Mesenchymal stem cell (in vitro differentiated cells and primary cell): ENCODE data around the gene NUAK1.
A peak's percentile ranks its signal among the peaks of the same experiment; 100 is the strongest.

Experiments used
- DNase-seq: peaks from one replicate; pipeline ENCODE4 v3.0.0-alpha.2; 2013
- H2AFZ ChIP-seq: one replicate; pipeline ENCODE4 v1.6.1; 2013; ENCODE audit warnings: low read depth, mild to moderate bottlenecking, control low read depth, inconsistent platforms, low read length, moderate library complexity
- H2AK5ac ChIP-seq: 2 replicates; pipeline ENCODE4 v1.6.1; 2013; ENCODE audit warnings: low read length, moderate library complexity, mild to moderate bottlenecking, inconsistent platforms; ENCODE audit not compliant: severe bottlenecking
- H2BK120ac ChIP-seq: one replicate; pipeline ENCODE4 v1.6.1; 2013; ENCODE audit warnings: low read depth, mild to moderate bottlenecking, inconsistent platforms, low read length, moderate library complexity
- H2BK12ac ChIP-seq, 2 experiments: one replicate each; pipeline ENCODE4 v1.6.1; 2013; ENCODE audit warnings: inconsistent platforms in 2 of 2, low read length in 2 of 2, mild to moderate bottlenecking in 2 of 2, moderate library complexity in 2 of 2, control low read depth in 1 of 2
- H2BK15ac ChIP-seq: one replicate; pipeline ENCODE4 v1.6.1; 2013; ENCODE audit warnings: mild to moderate bottlenecking, low read depth, inconsistent platforms; ENCODE audit not compliant: poor library complexity, severe bottlenecking
- H2BK5ac ChIP-seq: 2 replicates; pipeline ENCODE4 v1.6.1; 2013; ENCODE audit warnings: low read depth, mild to moderate bottlenecking, low read length, control low read depth, inconsistent platforms; ENCODE audit not compliant: poor library complexity, severe bottlenecking
- H3K14ac ChIP-seq, 2 experiments: one replicate each; pipeline ENCODE4 v1.6.1; 2013; ENCODE audit warnings: inconsistent platforms in 2 of 2, low read length in 2 of 2, control low read depth in 1 of 2, mild to moderate bottlenecking in 1 of 2, moderate library complexity in 1 of 2
- H3K18ac ChIP-seq, 2 experiments: one replicate each; pipeline ENCODE4 v1.6.1; 2013; ENCODE audit warnings: inconsistent platforms in 2 of 2, low read length in 2 of 2, control low read depth in 1 of 2, low read depth in 1 of 2, mild to moderate bottlenecking in 1 of 2
- H3K23ac ChIP-seq, 2 experiments: one replicate each; pipeline ENCODE4 v1.6.1; 2013; ENCODE audit warnings: inconsistent platforms in 2 of 2, low read length in 2 of 2, mild to moderate bottlenecking in 2 of 2, moderate library complexity in 2 of 2, control low read depth in 1 of 2
- H3K27ac ChIP-seq: 2 replicates; pipeline ENCODE4 v1.5.1; 2013; ENCODE audit warnings: mild to moderate bottlenecking, moderate library complexity, low read length, control low read depth, inconsistent platforms; ENCODE audit not compliant: poor library complexity, severe bottlenecking
- H3K27me3 ChIP-seq, 2 experiments: 2 replicates each; pipeline versions ENCODE4 v1.6.1 to v1.7.0; 2013; ENCODE audit warnings: low read length in 2 of 2, mild to moderate bottlenecking in 2 of 2, moderate library complexity in 2 of 2, control low read depth in 1 of 2, inconsistent platforms in 1 of 2; ENCODE audit not compliant: control insufficient read depth in 1 of 2, insufficient read depth in 1 of 2
- H3K36me3 ChIP-seq, 2 experiments: 2 replicates each; pipeline versions ENCODE4 v1.6.1 to v1.7.0; 2013; ENCODE audit warnings: low read length in 2 of 2, control low read depth in 1 of 2, inconsistent platforms in 1 of 2, low read depth in 1 of 2, mild to moderate bottlenecking in 1 of 2; ENCODE audit not compliant: insufficient read depth in 2 of 2, control insufficient read depth in 1 of 2
- H3K4ac ChIP-seq, 2 experiments: one replicate each; pipeline ENCODE4 v1.6.1; 2013; ENCODE audit warnings: inconsistent platforms in 2 of 2, low read length in 2 of 2, mild to moderate bottlenecking in 2 of 2, moderate library complexity in 2 of 2, control low read depth in 1 of 2, low read depth in 1 of 2
- H3K4me1 ChIP-seq: 2 replicates; pipeline ENCODE4 v1.6.1; 2013; ENCODE audit warnings: low read depth, low read length, control low read depth; ENCODE audit not compliant: control insufficient read depth, insufficient read depth
- H3K4me2 ChIP-seq: 2 replicates; pipeline ENCODE4 v1.6.1; 2013; ENCODE audit warnings: low read length, mild to moderate bottlenecking, inconsistent platforms; ENCODE audit not compliant: poor library complexity, severe bottlenecking
- H3K4me3 ChIP-seq, 2 experiments: 2 replicates each; pipeline versions ENCODE4 v1.5.1 to v1.7.0; 2013; ENCODE audit warnings: low read length in 2 of 2, mild to moderate bottlenecking in 2 of 2, control low read depth in 1 of 2, low read depth in 1 of 2; ENCODE audit not compliant: insufficient read depth in 1 of 2
- H3K79me1 ChIP-seq: replicated peaks from 2 replicates; pipeline ENCODE4 v1.6.1; 2013; ENCODE audit warnings: mild to moderate bottlenecking, control low read depth, low read length, inconsistent platforms; ENCODE audit not compliant: poor library complexity, severe bottlenecking
- H3K9ac ChIP-seq: 2 replicates; pipeline ENCODE4 v1.7.0; 2013; ENCODE audit warnings: mild to moderate bottlenecking, low read length, moderate library complexity
- H3K9me3 ChIP-seq: 2 replicates; pipeline ENCODE4 v1.7.0; 2013; ENCODE audit warnings: mild to moderate bottlenecking, low read length; ENCODE audit not compliant: control insufficient read depth
- H4K8ac ChIP-seq: one replicate; pipeline ENCODE4 v1.6.1; 2013; ENCODE audit warnings: inconsistent platforms, mild to moderate bottlenecking, low read length, moderate library complexity
- H4K91ac ChIP-seq: one replicate; pipeline ENCODE4 v1.6.1; 2013; ENCODE audit warnings: mild to moderate bottlenecking, low read length, inconsistent platforms
- WGBS: methylation state at CpG from one replicate; pipeline ENCODE4 v1.1.7; 2013; ENCODE audit warnings: mixed read lengths; 5-methylcytosine and 5-hydroxymethylcytosine counted together

NUAK1 gene

DNA sequence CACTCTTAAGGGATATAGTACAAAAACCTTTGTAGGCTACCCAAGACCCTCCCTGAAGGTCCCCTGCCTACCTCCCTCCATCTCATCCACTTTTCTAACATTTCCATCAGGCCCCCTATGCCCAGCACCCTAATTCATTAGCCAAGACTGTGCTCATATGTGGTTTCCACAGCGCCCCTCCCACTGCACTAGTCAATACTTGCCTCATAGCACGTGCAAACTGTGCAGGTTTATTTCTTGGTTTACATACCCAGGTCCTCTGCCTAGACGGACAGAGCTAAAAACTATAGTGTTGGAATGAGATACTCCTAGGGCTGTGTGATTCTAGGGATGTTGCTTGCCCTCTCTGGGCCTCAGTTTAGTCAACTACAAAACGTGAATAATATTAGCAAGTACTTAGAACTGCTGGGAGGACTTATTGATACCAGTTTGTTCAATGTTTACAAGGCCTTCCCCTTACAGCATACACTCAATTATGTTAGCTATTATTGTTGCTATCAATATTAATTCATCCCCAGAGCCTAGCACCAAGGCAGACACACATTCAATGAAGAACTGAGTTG, 50.4 kb downstream of the NUAK1 start:
- Histone ChIP-seq H2AK5ac (peak overlapping the region; percentile 92), H2BK120ac (no peak overlapping the region), H3K4me2 (no peak overlapping the region), H3K18ac (no peak overlapping the region), H3K14ac (no peak overlapping the region), H3K27me3 (no peaks in the 10 kb centered on the region), H2BK15ac (no peak overlapping the region), H3K9ac (no peak overlapping the region), H3K4me3 (no peak overlapping the region), H2AFZ (no peak overlapping the region), H3K27ac (no peak overlapping the region), H3K36me3 (peaks cover 3 to 9% of the 10 kb centered on the region in 2 experiments), H2BK12ac (no peak overlapping the region), H2BK5ac (no peak overlapping the region), H4K8ac (no peak overlapping the region), H3K9me3 (no peaks in the 10 kb centered on the region), H3K4ac (no peak overlapping the region), H3K79me1 (peaks cover 22% of the 10 kb centered on the region), H4K91ac (no peak overlapping the region), H3K23ac (no peak overlapping the region), H3K4me1 (peaks cover 24% of the 10 kb centered on the region)
- WGBS, result 92% methylated on average over 3 of the region's 4 CpGs
- DNase-seq, result no peak

DNA sequence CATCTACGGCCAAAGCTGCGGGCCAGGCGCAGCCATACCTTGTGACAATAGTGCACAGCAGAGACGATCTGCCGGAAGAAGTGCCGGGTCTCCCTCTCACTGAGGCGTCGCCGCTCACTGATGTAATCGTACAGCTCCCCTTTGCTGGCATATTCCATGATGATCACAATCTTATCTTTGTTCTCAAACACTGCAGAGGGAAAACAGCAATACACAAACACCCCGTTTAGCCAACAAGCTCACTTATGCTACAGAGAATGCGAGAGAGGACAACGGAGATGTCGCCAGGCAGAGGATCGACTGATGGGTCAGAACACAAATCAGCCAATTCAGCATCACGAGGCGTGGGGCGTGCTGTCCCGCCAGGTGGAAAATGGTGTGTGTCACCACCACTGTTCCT, 52.1 kb downstream of the NUAK1 start:
- no peak overlapping the region for H3K18ac ChIP-seq
- no peak overlapping the region for H3K4me3 ChIP-seq
- no peak overlapping the region for H3K4me2 ChIP-seq
- no peak overlapping the region for H3K4ac ChIP-seq
- H3K36me3 ChIP-seq, result peaks cover 7 to 17% of the 10 kb centered on the region in 2 experiments
- no peak overlapping the region for H2BK15ac ChIP-seq
- H3K27ac ChIP-seq, result no peak overlapping the region
- H4K91ac ChIP-seq, result no peak overlapping the region
- no peak for DNase-seq
- peaks cover 29% of the 10 kb centered on the region for H3K79me1 ChIP-seq
- H2AK5ac ChIP-seq, result peak overlapping the region; percentile 7
- H3K9ac ChIP-seq, result no peak overlapping the region
- no peaks in the 10 kb centered on the region for H3K9me3 ChIP-seq
- no peak overlapping the region for H2AFZ ChIP-seq
- peak overlapping the region in 1 of 2 experiments; percentile 33 for H2BK12ac ChIP-seq
- no peak overlapping the region for H2BK5ac ChIP-seq
- WGBS, result 97% methylated on average over 19 of the region's 19 CpGs
- H3K27me3 ChIP-seq, result no peaks in the 10 kb centered on the region
- H2BK120ac ChIP-seq, result no peak overlapping the region
- no peak overlapping the region for H3K23ac ChIP-seq
- no peak overlapping the region for H3K14ac ChIP-seq
- no peak overlapping the region for H4K8ac ChIP-seq
- H3K4me1 ChIP-seq, result peaks cover 31% of the 10 kb centered on the region

GRCh38 chr12:106085213-106085612, 53.5 kb downstream of the NUAK1 start:
- WGBS, result 98% methylated on average over 1 of the region's 2 CpGs
- H3K18ac ChIP-seq, result no peak overlapping the region
- H3K9ac ChIP-seq, result no peak overlapping the region

GRCh38 chr12:106084759-106085158, 54.0 kb downstream of the NUAK1 start:
- H3K9me3 ChIP-seq, result no peaks in the 10 kb centered on the region

More at GRCh38 chr12:106085213-106085612, 53.5 kb downstream of the NUAK1 start:
- H2BK120ac ChIP-seq, result no peak overlapping the region
- no peak overlapping the region for H3K4me3 ChIP-seq
- no peak overlapping the region for H3K23ac ChIP-seq
- peaks cover 30% of the 10 kb centered on the region for H3K79me1 ChIP-seq
- H3K36me3 ChIP-seq, result peaks cover 7 to 20% of the 10 kb centered on the region in 2 experiments
- no peak overlapping the region for H2AFZ ChIP-seq
- no peak overlapping the region for H2AK5ac ChIP-seq
- H3K4me1 ChIP-seq, result peaks cover 29% of the 10 kb centered on the region
- H2BK5ac ChIP-seq, result no peak overlapping the region
- DNase-seq, result no peak
- H3K4ac ChIP-seq, result no peak overlapping the region
- H2BK15ac ChIP-seq, result no peak overlapping the region
- H3K27ac ChIP-seq, result peak overlapping the region; percentile 99
- H3K4me2 ChIP-seq, result no peak overlapping the region
- no peaks in the 10 kb centered on the region for H3K9me3 ChIP-seq
- H4K91ac ChIP-seq, result no peak overlapping the region
- H2BK12ac ChIP-seq, result no peak overlapping the region
- H3K14ac ChIP-seq, result no peak overlapping the region
- no peaks in the 10 kb centered on the region for H3K27me3 ChIP-seq
- H4K8ac ChIP-seq, result no peak overlapping the region

More at GRCh38 chr12:106084759-106085158, 54.0 kb downstream of the NUAK1 start:
- Histone ChIP-seq H2BK120ac (peak overlapping the region; percentile 56), H3K27ac (peak overlapping the region; percentile 99), H4K8ac (no peak overlapping the region), H2BK12ac (no peak overlapping the region), H2AK5ac (peak overlapping the region; percentile 39), H2AFZ (no peak overlapping the region), H3K14ac (no peak overlapping the region), H2BK5ac (peak overlapping the region; percentile 97), H3K4me2 (no peak overlapping the region), H2BK15ac (no peak overlapping the region), H3K4ac (no peak overlapping the region), H4K91ac (no peak overlapping the region), H3K23ac (no peak overlapping the region), H3K18ac (no peak overlapping the region), H3K79me1 (peaks cover 30% of the 10 kb centered on the region), H3K9ac (no peak overlapping the region), H3K27me3 (no peaks in the 10 kb centered on the region), H3K4me1 (peaks cover 30% of the 10 kb centered on the region), H3K4me3 (no peak overlapping the region), H3K36me3 (peaks cover 7 to 20% of the 10 kb centered on the region in 2 experiments)
- DNase-seq, result no peak
- WGBS, result 60% methylated on average over 1 of the region's 3 CpGs
